Keratinocyte (primary cell): ENCODE data around the gene TSGA10.

Experiments
- CTCF ChIP-seq, 3 experiments: IDR thresholded peaks in 1 of 3; conservative IDR thresholded peaks in 1 of 3; optimal IDR thresholded peaks in 1 of 3; 2 replicates in 2 of 3; 3 replicates in 1 of 3; pipeline versions ENCODE3 to v1.5.1; 2011; ENCODE audit warnings: low read length in 3 of 3, mild to moderate bottlenecking in 3 of 3, moderate library complexity in 2 of 3, control low read depth in 1 of 3, inconsistent platforms in 1 of 3; ENCODE audit not compliant: insufficient read depth in 2 of 3; ENCODE audit errors: extremely low read depth in 1 of 3
- EZH2 ChIP-seq: IDR thresholded peaks from one replicate; pipeline ENCODE4 v1.6.1; 2012; ENCODE audit warnings: inconsistent platforms, mild to moderate bottlenecking, low read length, moderate library complexity

GRCh38 chr2:99153921-99154604 is 679 bp downstream of the TSGA10 start:
- TF ChIP-seq EZH2 (no peak), CTCF (optimal IDR thresholded peaks at IDR 0.05 in 1 of 3, IDR thresholded peaks at IDR 0.05 in 1 of 3, conservative IDR thresholded peaks at IDR 0.05 in 1 of 3; ENCODE audit: extremely low read depth in 1 of 3, insufficient read depth in 2 of 3, low read length in 3 of 3) (no peak)
